ELF-1 (cell line): ENCODE data around the gene SPATA31D4.
A peak's percentile ranks its signal among the peaks of the same experiment; 100 is the strongest.
"Not testable (repeated sequence)": the region's sequence is repeated elsewhere in the genome, so short reads cannot be mapped to it uniquely, and the experiment has no call there.

Source experiments
- DNase-seq: peaks from one replicate; pipeline ENCODE4 v3.0.0-alpha.2; 2016; ENCODE audit warnings: low read depth, low spot score

Gene SPATA31D4

DNA sequence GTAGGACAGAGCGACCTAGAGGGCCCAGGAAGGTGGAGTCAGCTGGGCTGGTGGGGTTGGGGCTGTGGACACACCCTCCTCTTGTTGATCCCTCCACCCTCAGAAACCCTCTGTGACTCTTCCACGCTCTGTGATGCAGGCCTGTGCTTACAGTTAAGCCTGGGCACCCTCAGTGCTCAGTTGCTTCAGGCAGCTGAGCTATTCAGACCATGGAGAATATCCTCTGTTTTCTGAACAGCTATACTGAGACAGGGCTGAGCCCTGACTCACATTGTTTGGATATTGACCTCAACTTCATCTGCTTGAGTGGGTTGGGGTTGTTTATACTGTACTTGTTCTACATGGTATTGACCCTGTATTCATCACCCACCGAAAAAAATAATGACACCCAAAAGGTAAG, at the start of gene SPATA31D4:
SPATA31D4 (plus strand) TSS at position 124 of the 400 bp plus-strand sequence; CDS start at position 210, 86 bp downstream.
- not testable (repeated sequence) for DNase-seq

DNA sequence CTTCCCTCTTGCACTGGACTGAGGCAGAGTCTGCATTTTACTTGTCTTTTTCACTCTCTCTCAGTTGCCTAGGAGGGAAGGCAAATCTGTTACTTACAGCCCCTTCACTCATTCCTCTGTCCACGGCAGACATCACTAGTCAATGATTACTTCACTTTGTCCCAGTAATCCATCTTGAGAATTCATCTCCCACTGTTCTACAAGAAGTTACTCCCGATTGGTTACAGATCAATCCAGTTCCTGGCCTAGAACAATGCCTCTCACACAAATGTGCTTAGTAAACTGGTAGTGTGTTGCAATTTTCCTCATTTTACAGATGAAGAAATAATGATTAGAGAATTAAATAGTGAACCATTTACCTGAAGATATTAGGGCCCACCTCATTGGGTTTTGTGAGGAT, 49.7 kb upstream of the SPATA31D4 start:
- DNase-seq: no peak

- peak; percentile 1 for DNase-seq
These were observed 48.7 kb upstream of the SPATA31D4 start for GRCh38 chr9:81879501-81879916.

DNA sequence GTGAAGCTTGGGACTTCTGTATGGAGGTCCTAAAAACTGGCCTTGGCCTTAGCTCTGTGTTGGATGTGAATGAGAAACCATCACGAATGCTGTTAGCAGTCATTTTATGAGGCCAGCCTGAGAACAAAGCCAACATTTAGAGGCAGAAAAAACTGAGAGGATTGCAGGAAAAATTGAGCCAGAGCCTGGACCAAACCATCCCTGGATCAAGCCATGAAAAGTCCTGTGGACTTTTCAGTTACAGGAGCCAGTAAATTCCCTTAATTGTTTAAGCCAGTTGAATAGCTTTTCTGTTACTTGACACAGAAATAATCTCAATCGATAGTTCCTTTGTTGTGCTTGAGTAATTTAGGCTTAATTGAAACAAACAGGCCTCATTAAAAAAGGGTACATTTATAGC, 42.6 kb upstream of the SPATA31D4 start:
- DNase-seq: no peak

DNA sequence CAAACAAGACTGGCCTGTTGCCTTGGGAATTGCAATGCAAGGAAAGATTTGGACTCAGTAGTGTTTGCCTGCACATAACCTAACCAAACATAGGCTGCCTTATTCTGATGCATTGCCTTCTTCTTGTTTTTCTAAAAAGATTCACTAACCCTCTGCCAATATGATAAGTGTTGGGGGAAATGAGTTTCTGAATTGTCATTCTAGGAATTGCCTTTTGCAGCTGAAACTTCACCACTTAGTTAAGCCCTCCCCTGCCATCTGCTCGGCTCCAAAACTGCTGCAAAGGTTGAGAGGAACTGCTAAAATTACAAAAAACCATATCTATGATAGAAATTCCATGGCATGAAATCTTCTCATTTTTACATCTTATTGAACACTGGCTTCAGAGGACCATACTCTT, 41.6 kb upstream of the SPATA31D4 start:
- no peak for DNase-seq

DNA sequence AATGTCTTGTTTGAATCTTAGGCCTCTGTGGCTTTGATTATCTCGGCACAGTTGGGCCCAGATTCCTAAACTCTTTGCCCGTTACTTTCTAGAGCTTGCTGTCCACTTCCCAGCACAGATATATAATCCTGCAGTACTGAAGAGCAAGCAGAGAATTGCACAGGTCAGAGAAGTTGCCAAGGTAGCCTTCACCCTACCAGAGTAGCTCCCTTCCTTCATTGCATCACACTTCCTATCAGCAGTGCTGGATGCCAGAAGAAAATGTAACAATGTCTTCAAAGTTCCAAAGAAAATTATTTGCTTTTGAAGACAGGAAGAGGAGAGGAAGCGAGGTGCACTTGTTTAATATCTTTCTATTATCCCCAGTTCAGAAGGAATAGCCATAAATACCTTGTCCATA, 38.1 kb upstream of the SPATA31D4 start:
- no peak for DNase-seq

DNA sequence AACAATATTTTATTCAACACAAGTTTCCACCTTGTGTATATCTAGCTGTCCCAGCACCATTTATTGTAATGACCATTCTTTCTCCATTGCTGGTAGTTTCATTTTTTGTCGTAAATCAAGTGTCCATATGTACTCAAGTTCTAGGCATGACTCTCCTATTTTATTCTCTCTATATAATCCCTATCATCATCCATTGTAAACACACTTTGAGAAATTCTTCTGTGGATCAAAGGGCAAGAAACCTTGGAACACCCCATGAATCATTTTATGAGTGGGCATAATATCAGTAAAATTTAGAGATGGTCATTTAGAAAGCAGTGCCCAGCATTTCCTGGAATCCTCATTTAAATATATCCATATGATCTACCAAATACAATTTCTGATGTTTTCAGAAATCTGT, 35.8 kb upstream of the SPATA31D4 start:
- DNase-seq: no peak

DNA sequence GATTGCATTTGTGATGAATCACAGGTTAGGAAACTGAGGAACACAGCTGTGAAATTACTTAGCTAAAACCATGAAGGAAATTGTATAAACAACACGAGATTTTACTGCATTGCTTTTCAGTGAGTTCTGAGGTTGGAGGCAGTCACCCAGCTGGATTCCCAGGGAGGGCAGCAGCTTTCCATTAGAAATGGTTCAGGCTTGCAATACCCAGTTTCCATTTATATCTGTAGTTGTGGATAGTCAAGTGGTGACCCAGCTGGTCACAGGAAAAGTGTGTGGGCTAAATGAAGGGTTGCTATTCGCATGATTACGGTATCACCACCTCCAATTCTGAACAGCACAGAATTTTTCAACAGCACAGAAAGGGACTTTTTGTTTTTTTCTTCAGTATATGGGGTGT, 34.3 kb upstream of the SPATA31D4 start:
- DNase-seq: no peak

- no peak for DNase-seq
These were observed 33.3 kb upstream of the SPATA31D4 start for GRCh38 chr9:81894891-81895290.

DNA sequence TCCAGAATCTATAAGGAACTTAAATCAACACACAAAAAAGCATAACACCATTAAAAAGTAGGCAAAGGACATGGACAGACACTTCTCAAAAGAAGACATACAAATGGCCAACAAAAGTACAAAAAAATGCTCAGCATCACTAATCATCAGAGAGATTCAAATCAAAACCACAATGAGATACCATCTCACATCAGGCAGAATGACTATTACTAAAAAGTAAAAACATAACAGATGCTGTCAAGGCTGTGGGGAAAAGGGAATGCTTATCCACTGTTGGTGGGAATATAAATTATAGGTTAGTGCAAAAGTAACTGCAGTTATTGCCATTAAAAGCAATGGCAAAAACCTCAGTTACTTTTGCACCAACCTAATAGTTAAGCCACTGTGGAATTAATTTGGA, 32.2 kb upstream of the SPATA31D4 start:
- no peak for DNase-seq

GRCh38 chr9:81898851-81899250, 29.4 kb upstream of the SPATA31D4 start:
- no peak for DNase-seq

DNA sequence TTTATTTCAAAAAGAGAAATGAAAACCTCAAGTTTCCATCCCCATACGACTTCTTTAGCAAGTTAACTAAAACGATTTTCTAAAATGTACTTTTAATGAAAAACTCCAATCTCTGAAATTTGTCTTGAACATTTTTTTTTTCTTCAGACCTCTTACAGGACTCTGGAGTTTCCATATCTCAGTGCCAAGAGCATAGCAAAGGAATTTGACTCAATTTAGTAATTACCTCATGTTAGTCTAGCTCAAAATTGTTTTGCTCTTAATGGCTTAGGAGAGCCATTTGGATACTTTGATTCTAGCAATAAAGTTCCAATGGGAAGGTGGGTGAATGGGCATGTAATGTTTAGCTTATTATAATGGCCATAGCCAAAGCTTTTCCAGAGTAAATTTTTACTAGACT, 26.0 kb upstream of the SPATA31D4 start:
- no peak for DNase-seq

GRCh38 chr9:81902626-81903025, 25.6 kb upstream of the SPATA31D4 start:
- no peak for DNase-seq

GRCh38 chr9:81906671-81907070, 21.6 kb upstream of the SPATA31D4 start:
- DNase-seq: no peak

DNA sequence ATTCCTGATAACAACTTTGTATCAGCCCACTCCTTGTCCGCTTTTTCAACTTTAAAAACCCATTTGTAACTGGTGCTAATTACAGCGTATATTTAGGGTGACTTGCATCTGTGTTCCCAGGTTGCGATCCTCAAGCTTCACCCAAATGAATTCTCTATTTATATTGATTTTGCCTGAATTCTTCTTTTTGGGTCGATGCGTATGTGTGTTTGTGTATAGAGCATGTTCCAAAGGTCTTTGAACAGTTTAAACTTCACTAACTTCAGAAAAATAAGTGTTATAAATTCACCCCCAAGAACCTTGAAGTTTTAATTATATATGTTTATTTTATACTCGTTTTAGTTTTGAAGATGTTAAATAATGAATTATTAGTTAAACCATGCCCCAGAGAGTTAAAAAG, 16.1 kb upstream of the SPATA31D4 start:
- no peak for DNase-seq

DNA sequence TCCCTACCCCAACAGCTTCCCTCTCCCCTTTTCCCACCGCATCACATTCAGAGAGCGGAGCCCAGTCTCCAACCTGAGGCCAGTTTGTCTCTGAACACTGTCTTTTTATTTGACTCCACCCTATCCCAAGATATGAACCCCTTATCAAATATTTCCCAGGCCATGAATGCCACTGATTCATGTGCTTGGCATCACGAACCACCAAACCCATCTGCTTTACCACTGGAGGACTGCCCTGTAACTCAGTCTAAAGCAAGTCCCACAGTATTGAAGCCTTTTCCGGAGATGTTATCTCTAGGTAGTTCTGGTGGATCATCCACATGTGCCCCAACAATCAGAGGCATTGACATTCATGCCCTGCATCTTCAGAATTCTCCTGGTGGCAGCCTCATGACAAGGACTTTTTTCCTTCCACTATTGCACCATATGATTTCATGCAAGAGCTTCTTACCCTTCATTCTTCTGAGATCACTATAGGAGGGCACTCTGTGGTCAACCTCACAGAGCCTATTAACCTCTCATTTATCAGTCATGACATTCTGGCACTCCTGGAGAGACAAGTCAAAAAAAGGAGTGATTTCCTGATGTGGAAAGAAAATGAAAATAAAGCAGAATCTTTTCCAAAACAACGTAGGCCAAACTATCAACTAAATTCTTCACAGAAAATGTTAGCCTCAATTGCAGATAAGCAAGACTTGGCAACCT, 12.3 kb upstream of the SPATA31D4 start:
- DNase-seq: no peak

DNA sequence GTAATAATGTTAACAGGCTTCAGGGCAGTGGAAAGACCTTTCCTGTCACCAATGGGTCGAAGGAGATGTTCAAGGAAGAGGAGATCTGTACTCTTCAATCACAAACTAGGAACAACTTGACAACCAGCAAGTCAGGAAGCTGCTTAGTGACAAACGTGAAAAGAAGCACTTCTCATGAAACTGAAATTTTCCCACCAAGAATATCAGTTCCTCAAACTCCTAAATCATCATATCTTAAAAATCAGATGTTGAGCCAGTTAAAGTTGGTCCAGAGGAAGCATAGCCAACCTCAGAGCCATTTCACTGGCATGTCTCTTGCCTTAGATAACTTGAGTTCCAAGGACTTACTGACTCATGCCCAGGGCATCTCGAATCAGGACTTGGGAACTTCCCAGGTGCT, 9.7 kb upstream of the SPATA31D4 start:
- DNase-seq: not testable (repeated sequence)

DNA sequence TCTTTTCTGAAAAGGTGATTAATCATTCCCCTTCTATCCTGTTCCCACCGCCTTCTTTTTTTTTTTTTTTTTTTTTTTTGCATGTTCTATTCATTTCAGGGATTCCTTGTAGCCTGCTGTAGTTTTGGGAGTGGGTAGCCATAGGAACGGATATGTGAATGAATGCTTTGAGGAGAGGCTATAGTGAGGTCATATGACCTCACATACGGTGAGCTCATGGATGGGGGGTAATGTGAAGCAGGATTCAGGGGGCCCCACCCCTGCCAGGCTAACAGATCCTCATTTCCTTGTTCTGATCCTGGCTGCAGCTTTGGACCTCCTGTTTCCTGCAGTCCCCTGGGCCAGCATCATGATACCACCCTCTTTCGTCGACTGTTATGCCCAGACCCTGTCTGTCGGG, 1.9 kb downstream of the SPATA31D4 start:
- not testable (repeated sequence) for DNase-seq

- DNase-seq: not testable (repeated sequence)
These were observed 5.3 kb downstream of the SPATA31D4 start for GRCh38 chr9:81933547-81933946.

GRCh38 chr9:81943393-81943792, 15.2 kb downstream of the SPATA31D4 start, which contains the start of gene SPATA31D3:
Gene SPATA31D3, plus strand, starts transcription at chr9:81943500. Its CDS starts 86 bp downstream, at chr9:81943586.
- not testable (repeated sequence) for DNase-seq

DNA sequence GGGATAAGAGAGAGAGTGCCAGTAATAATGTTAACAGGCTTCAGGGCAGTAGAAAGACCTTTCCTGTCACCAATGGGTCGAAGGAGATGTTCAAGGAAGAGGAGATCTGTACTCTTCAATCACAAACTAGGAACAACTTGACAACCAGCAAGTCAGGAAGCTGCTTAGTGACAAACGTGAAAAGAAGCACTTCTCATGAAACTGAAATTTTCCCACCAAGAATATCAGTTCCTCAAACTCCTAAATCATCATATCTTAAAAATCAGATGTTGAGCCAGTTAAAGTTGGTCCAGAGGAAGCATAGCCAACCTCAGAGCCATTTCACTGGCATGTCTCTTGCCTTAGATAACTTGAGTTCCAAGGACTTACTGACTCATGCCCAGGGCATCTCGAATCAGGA, 20.4 kb downstream of the SPATA31D4 start:
- DNase-seq: not testable (repeated sequence)

GRCh38 chr9:81953096-81953495, 24.9 kb downstream of the SPATA31D4 start:
- no peak for DNase-seq

DNA sequence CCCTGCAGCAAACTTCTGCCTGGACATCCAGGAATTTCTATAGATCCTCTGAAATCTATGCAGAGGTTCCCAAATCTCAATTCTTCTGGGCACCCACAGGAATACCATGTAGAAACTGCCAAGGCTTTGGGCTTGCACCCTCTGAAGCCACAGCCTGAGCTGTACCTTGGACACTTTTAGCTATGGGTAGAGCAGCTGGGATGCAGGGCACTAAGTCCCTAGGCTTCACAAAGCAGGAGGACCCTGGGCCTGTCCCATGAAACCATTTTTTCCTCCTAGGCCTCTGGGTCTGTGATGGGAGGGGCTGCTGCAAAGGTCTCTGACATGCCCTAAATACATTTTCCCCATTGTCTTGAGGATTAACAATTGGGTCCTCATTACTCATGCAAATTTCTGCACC, 27.4 kb downstream of the SPATA31D4 start:
- no peak for DNase-seq
